ENCODE results near the gene STK10.

Gene STK10

DNA sequence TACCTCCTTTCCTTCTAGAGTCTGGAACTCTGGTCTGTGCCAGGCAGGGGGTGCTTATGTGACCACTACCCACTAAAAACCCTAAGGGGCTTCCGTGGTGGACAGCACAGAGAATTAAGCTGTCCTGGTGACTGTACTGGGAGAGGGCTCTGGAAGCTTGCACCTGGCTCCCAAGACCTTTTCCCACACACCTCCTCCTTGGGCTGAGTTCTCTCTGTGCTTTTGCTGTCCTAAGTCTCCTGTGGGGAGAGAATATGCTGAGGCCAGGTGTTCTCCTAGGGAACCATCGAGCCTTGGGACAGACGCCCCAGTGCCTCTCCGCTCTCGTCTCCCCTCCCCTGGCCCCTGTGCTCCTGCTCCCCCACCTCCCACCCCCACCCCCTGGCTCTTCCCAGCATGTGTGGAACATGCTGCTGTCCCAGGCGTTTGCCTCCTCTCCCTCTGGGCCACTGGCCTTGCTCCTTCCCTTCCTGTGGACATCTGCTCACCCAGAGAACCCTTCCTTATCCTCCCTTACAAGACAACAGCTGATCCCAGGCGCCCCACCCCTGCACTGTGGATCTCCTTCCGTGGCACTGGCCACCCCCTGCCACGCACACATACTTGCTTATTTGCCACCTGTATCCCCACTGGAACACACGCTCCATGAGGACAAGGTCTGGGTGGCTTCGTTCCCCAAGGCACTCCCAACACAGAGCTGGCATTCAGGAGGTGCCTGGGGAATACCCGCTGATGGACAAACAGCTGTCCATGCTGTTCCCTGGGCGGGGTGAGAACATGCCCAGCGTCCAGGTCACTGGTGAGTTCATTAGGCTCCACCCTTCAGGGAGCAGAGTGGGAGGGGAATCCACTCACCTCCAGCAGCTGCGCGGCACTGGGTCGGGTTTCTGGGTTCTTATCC, 83.0 kb downstream of the STK10 start:
- no peak for TF ChIP-seq JUND (IDR thresholded peaks at IDR 0.05; ENCODE audit: low read depth)
- in situ Hi-C loops (cut with HindIII; ENCODE audit: low pct_unique_long_range_greater_than_20kb, low sequenced_read_pairs) = no loop called here
- no peak for DNase-seq (ENCODE audit: low read depth in 1 of 2, low spot score in 1 of 2)

DNA sequence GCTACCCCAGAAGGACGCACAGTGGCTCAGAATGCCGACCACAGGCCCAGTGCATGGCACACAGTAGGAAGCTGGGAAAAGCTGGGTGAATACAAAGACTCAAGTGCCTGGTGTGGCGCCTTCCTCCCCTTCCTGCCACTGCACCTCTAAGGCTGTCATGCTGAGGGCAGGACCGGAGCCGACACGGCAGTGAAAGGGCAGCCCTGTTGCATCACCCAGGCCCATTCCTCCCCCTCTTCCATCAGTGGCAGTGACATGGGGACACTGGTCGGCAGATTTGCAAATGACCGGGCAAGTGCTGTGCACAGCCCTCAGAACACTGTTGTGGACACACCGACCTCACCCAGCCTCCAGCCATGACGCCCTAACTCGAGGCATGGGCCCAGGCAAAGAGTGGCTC, 84.0 kb downstream of the STK10 start:
- no peak for DNase-seq (ENCODE audit: low read depth in 1 of 2, low spot score in 1 of 2)
- TF ChIP-seq JUND (IDR thresholded peaks at IDR 0.05; ENCODE audit: low read depth) = no peak
- in situ Hi-C loops (cut with HindIII; ENCODE audit: low pct_unique_long_range_greater_than_20kb, low sequenced_read_pairs) = no loop called here

DNA sequence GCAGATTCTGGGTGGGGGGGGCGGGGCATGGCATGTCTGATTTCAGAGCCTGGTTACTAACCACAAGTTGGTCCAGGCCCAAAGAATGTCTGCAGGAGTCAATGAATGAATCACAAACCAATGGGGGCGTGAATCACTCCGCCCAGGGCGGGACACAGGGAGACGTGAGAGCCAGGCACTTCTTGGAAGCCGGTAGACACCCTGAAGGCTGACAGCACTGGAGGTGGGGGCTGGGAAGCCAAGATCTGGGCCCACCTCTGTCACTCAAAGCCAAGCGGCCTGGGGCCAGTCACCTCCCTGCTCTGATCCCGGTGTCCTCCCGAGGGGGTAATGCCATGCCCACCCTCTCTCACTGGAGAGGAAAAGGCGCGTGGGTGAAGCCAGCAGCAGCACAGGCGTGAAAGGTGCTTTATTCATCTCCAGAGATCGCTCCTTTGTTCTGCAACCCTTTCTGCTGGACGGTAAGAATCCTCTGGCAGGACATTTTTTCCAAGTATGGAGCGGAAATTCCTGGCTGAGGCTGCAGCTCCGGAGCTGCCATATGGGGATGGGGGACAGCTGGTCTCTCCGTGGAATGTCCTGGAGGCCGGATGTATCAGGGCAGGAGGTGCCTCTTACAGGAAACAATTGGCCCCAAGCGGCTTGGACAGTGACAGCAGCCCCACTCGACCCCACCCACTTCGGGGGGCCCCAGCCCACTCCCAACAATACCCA, 85.0 kb downstream of the STK10 start:
- in situ Hi-C loops (cut with HindIII; ENCODE audit: low pct_unique_long_range_greater_than_20kb, low sequenced_read_pairs) = no loop called here
- no peak for DNase-seq (ENCODE audit: low read depth in 1 of 2, low spot score in 1 of 2)
- no peak for TF ChIP-seq JUND (IDR thresholded peaks at IDR 0.05; ENCODE audit: low read depth)

DNA sequence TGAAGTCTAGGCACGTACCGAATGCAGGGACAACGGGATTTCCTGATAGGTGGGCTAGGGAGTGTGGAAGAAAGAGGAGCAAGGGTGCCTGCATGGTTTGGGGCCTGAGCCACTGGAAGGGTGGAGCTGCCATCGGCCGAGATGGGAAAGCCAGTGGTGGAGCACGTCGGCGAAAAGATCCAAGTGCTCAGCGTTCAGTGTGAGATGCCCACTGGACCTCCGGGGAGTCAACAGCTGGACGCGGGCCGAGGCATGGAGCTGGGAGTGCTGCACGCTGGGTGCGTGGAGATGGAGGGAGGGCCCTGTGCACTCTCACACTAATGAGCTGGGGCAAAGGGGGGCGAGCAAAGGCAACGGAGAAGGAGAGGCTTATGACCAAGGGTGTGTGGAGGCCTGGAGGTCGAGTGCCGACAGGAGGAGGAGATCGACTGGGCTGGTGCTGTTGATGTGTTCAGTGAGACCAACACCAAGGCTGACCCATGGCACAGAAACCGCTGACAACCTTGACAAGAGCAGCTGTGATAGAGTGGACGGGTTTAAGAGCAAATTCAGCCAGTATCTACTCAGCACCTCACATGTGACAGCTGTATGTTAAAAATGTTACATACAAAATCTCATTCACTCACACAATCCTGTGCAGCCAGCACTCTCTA, 85.7 kb downstream of the STK10 start:
- TF ChIP-seq JUND (IDR thresholded peaks at IDR 0.05; ENCODE audit: low read depth) = no peak
- DNase-seq (ENCODE audit: low read depth in 1 of 2, low spot score in 1 of 2) = no peak
- in situ Hi-C loops (cut with HindIII; ENCODE audit: low pct_unique_long_range_greater_than_20kb, low sequenced_read_pairs) = no loop called here

DNA sequence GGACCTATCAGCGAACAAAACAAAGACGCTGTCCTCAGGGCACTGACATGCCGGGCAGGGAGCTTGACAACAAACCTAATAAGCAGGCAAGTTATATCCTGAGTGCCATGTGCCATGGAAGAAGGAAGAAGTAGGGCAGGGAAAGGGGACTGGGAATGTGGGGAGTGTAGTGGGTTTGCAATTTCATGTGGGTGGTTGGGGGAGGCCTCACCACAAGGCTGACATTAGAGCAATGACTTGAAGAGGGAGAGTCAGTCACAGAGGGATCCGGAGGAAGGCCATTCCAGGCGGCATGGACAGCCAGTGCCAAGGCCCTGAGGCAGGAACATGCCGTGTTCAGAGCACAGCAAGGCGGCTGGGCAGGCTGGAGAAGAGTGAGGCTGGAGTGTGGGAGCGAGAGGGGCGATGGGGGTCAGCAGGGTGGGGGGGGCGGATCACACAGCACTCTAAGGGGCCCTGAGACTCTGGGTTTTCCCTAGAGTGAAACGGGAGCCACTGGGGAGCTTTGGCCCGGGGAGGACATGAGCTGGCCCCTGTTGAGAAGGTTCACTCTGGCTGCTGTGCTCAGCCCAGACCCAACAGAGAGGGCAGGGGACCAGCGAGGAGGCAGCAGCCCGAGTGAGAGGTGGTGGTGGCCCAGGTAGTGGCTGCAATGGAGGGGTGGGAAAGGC, 86.3 kb downstream of the STK10 start:
- in situ Hi-C loops (cut with HindIII; ENCODE audit: low pct_unique_long_range_greater_than_20kb, low sequenced_read_pairs) = no loop called here
- TF ChIP-seq JUND (IDR thresholded peaks at IDR 0.05; ENCODE audit: low read depth) = no peak

DNA sequence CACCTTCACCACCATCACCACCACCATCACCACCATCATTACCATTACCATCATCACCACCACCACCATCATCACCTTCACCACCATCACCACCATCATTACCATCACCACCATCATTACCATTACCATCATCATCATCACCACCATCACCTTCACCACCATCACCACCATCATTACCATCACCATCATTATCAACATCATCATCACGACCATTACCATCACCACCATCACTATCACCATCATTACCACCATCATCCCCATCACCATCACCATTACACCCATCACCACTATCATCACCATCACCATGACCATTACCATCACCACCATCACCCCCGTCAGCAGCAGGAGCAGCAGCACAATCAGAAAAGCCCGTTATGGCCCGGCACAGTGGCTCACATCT, 89.1 kb downstream of the STK10 start:
- in situ Hi-C loops (cut with HindIII; ENCODE audit: low pct_unique_long_range_greater_than_20kb, low sequenced_read_pairs) = no loop called here
- DNase-seq (ENCODE audit: low read depth in 1 of 2, low spot score in 1 of 2) = no peak
- no peak for TF ChIP-seq JUND (IDR thresholded peaks at IDR 0.05; ENCODE audit: low read depth)

More for the DNA sequence above, 86.3 kb downstream of the STK10 start:
- DNase-seq (ENCODE audit: low read depth in 1 of 2, low spot score in 1 of 2) = no peak

DNA sequence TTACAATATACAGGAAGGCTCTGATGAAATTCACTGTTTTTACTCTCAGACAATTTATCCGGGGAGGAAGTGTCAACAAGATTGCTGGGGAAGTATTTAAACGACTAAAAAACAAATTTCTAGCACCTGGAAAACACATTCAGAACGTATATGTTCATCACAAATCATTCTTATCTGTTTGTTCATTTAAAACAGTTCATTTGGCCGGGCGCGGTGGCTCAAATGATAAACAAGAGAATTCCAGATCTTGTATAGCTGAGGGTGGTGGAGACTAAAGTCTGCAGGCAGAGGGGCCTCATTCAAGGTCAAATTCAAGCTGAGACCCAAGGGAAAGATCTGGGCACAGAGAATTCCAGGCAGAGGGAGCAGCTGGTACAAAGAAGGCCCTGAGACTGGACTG, 90.0 kb downstream of the STK10 start:
- in situ Hi-C loops (cut with HindIII; ENCODE audit: low pct_unique_long_range_greater_than_20kb, low sequenced_read_pairs) = no loop called here
- no peak for TF ChIP-seq JUND (IDR thresholded peaks at IDR 0.05; ENCODE audit: low read depth)
- no peak for DNase-seq (ENCODE audit: low read depth in 1 of 2, low spot score in 1 of 2)

DNA sequence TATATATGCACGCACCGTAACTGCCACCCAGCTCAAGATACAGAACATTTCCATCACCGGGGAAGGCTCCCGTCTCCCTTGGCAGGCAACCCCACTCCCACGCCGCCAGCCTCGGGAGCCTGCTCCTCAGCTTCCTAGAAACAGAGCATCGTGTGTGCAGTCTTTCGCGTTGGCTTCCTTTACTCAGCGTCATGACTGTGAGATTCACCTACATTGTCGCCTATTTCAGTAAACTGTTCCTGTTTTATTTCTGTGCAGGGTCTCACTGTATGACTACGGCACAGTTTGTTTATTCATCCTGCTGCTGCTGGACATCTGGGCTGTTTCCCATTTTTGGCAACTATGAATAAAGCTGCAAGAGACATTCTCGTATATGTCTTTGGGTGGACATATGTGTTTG, 90.7 kb downstream of the STK10 start:
- DNase-seq (ENCODE audit: low read depth in 1 of 2, low spot score in 1 of 2) = no peak
- in situ Hi-C loops (cut with HindIII; ENCODE audit: low pct_unique_long_range_greater_than_20kb, low sequenced_read_pairs) = no loop called here
- no peak for TF ChIP-seq JUND (IDR thresholded peaks at IDR 0.05; ENCODE audit: low read depth)

DNA sequence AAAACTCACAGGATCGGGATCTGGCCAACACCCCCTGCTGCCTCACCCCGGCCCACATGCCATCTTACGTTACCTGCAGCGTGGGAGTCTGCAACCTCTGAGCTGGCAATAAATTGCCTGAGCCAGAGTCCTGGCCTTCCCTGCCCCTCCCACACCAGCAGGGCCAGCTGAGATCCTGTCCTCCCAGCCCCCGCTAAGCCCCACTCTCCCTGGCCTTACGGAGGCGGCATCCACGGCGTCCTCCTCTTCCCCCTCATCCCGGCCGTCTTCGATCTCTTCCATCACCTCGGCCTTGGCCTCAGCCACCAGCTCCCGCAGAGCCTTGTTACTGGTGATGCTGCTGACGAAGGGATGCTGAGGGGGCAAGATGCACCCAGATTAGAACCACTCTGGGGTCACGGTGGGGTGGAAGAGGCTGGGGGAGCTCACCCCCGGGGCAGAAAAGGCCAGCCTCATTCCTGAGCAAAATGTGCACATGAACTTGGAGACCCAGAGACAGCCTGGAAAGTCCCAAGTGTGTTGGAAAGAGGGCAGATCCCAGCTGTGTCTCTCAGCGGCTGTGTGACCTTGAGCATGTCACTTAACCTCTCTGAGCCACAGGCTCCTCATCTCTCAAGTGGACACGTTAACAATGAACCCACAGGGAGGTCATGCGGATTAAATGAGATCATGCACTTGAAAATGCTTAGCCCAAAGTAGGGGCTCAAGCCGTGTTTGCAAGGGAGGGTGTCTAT, 91.7 kb downstream of the STK10 start:
- DNase-seq (ENCODE audit: low read depth in 1 of 2, low spot score in 1 of 2) = no peak
- in situ Hi-C loops (cut with HindIII; ENCODE audit: low pct_unique_long_range_greater_than_20kb, low sequenced_read_pairs) = no loop called here
- TF ChIP-seq JUND (IDR thresholded peaks at IDR 0.05; ENCODE audit: low read depth) = no peak

DNA sequence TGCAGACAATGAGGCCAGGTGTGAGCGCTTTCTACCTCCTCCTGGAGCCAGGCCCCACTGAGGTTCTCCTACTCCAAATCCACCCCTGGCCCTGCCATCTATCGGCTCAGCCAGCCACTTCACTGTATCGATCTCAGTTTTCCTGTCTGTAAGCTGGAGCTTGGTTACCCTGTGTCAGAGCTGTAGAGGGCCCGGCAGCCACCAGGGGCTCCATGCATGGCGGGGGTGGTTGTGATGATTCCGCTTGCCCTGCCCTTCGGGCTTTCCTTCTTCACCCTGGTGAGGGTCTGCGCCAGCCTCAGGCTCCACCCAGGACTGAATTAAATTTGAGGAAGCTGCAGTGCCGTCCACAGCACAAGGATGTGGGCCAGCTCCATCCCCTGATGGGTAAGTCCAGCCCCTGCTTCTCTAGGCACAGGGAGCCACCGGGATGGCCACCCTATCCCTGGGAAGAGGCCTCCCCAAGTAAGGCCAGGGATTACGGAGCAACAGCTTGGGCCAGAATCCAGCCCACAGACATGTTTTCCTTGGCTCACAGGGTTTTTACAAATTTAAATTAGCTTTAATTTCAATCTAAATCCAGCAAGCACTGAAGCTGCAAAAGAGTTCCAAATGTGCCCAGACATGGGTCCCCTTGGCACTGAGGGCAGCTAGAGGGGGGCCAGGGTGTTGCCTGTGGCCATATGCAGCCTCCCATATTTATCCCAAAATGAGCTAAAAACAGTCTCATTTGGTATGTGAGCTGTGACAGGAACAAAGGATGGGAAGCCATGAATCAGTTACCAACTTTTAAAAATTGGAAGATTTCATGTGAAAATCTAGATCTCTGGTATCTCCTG, 92.4 kb downstream of the STK10 start:
- in situ Hi-C loops (cut with HindIII; ENCODE audit: low pct_unique_long_range_greater_than_20kb, low sequenced_read_pairs) = no loop called here
- DNase-seq (ENCODE audit: low read depth in 1 of 2, low spot score in 1 of 2) = no peak
- no peak for TF ChIP-seq JUND (IDR thresholded peaks at IDR 0.05; ENCODE audit: low read depth)

DNA sequence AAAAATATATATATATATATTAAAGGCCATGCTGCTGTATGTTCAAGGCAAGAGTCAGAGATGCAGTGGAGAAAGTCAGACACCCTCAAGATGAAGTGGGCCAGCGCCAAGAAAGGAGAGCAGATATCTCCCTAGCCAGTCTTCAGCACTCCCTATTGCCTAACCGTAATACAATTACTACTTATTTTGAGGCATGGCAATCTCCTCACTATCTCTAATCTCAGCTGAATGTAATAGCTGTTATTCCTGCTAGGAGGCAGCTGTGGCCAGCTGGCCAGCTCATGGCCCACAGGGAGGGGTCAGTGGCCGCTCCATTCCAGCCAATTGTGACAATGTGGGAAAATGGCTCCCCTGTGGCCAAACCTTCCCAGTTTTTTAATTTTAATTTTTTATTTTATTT, 94.1 kb downstream of the STK10 start:
- in situ Hi-C loops (cut with HindIII; ENCODE audit: low pct_unique_long_range_greater_than_20kb, low sequenced_read_pairs) = no loop called here
- no peak for DNase-seq (ENCODE audit: low read depth in 1 of 2, low spot score in 1 of 2)
- TF ChIP-seq JUND (IDR thresholded peaks at IDR 0.05; ENCODE audit: low read depth) = no peak
